OCI-LY3 (cell line): ENCODE measurements around the gene GPR39.

Experiments
- EZH2phosphoT487 ChIP-seq: fragments of 200-600 bp; shearing (Covaris generic); IDR thresholded peaks from 2 replicates; pipeline ENCODE4 v1.6.1; 2018; ENCODE audit warnings: antibody characterized with exemption, mixed run types, low read depth
- TF ChIP-seq, protein P1 (sequence below): fragments of 200-600, 300-600 bp; sonication (generic); IDR thresholded peaks from 2 replicates; pipeline ENCODE4 v1.5.1; 2014; ENCODE audit warnings: antibody characterized with exemption, low read length, low read depth

DNA sequence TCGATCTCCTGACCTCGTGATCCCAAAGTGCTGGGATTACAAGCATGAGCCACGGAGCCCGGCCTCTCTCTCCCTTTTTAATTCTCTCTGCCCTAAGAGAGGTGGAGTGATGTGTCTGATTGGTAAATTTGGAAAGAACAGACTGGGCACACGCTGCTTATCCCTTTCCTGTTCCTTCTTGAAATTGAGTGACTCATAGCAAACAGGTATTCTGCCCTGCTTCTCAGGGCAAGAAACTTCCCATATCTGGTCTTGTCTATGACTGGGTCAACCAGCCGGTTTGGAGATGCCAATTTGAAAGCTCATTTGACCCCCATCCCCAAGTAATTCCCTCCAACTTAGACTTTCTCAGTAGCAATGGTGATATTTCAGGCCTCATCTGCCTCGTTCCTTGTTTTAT is 238.4 kb downstream of the GPR39 start:
- TF ChIP-seq, protein P1, sequence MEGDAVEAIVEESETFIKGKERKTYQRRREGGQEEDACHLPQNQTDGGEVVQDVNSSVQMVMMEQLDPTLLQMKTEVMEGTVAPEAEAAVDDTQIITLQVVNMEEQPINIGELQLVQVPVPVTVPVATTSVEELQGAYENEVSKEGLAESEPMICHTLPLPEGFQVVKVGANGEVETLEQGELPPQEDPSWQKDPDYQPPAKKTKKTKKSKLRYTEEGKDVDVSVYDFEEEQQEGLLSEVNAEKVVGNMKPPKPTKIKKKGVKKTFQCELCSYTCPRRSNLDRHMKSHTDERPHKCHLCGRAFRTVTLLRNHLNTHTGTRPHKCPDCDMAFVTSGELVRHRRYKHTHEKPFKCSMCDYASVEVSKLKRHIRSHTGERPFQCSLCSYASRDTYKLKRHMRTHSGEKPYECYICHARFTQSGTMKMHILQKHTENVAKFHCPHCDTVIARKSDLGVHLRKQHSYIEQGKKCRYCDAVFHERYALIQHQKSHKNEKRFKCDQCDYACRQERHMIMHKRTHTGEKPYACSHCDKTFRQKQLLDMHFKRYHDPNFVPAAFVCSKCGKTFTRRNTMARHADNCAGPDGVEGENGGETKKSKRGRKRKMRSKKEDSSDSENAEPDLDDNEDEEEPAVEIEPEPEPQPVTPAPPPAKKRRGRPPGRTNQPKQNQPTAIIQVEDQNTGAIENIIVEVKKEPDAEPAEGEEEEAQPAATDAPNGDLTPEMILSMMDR, result no peak
- TF ChIP-seq EZH2phosphoT487, result no peak
